Measurements from ENCODE around the gene AFM. TPM values are rescaled to one million over a fixed set of nuclear protein-coding genes. Genes with fewer than 3 reads are reported as not detected.

Gene AFM
- total and polyA plus RNA-seq, 2 donors (not counting 3 experiments of a cell fraction or from before 2014, with no cell fraction given) = not detected

GRCh38 chr4:73437558-73437956 lies 44.0 kb upstream of the AFM start:
- peaks cover 4 to 18% of the 10 kb centered on the region in 2 experiments for H3K27me3 ChIP-seq (ENCODE audit: control insufficient read depth in 2 of 2, insufficient read depth in 2 of 2, low read length in 2 of 2)
- no TSS peak for BruUV-seq (replicated peaks)
- no peaks in the 10 kb centered on the region for H3K4me1 ChIP-seq (ENCODE audit: control insufficient read depth, extremely low read depth, insufficient read depth, low read length)
- CTCF ChIA-PET = interaction anchor here (0.9 to 1.3 kb wide), 3 partner anchors 9 to 14 kb away, joined by 3 to 10 read pairs (median 6); no protein-coding TSS in a partner anchor
- FAIRE-seq = no peak
- no peaks in the 10 kb centered on the region for H3K9me3 ChIP-seq (replicated peaks; ENCODE audit: control insufficient read depth, insufficient read depth, low read length)
- DNase-seq (ENCODE audit: low read depth, low spot score) = no peak
- TF ChIP-seq EZH2 (IDR thresholded peaks at IDR 0.05; ENCODE audit: borderline replicate concordance, low read depth, low read length, severe bottlenecking) = no peak
- no peak for TF ChIP-seq FOS (IDR thresholded peaks at IDR 0.05; ENCODE audit: borderline replicate concordance, insufficient read depth, low read length)
- no peak for TF ChIP-seq JUN (IDR thresholded peaks at IDR 0.05; ENCODE audit: borderline replicate concordance, insufficient read depth, insufficient read length, low read depth)
- TF ChIP-seq POLR2A (IDR thresholded peaks at IDR 0.05; ENCODE audit: low read depth, low read length) = no peak
- TF ChIP-seq GATA2 (IDR thresholded peaks at IDR 0.05; ENCODE audit: insufficient read depth, insufficient read length, low read depth, low read length) = no peak
- no peak for TF ChIP-seq MAX (IDR thresholded peaks at IDR 0.05; ENCODE audit: insufficient read depth, insufficient read length)
- TF ChIP-seq CTCF (IDR thresholded peaks at IDR 0.05; ENCODE audit: extremely low read depth in 1 of 2, insufficient read depth in 1 of 2, low read depth in 1 of 2, low read length in 2 of 2) = no peak
- no peak for TF ChIP-seq MYC (IDR thresholded peaks at IDR 0.05; ENCODE audit: low read depth, low read length)
- TF ChIP-seq POLR2AphosphoS5 (IDR thresholded peaks at IDR 0.05; ENCODE audit: insufficient read depth, low read depth, low read length) = no peak
- H3K9me1 ChIP-seq (replicated peaks; ENCODE audit: control insufficient read depth, extremely low read depth, insufficient read depth, low read length) = no peaks in the 10 kb centered on the region
- dilution Hi-C loops (cut with MboI; ENCODE audit: extremely low pct_ligation_motif_present, low sequenced_read_pairs) (no loop called here), intact Hi-C loops (cut with micrococcal nuclease) (no loop called here)
- no peak overlapping the region for H3K4me2 ChIP-seq (ENCODE audit: insufficient read depth, low read length)
- H4K20me1 ChIP-seq (replicated peaks; ENCODE audit: control insufficient read depth, extremely low read depth, insufficient read depth, low read length) = no peaks in the 10 kb centered on the region
- no peaks in the 10 kb centered on the region for H3K36me3 ChIP-seq (ENCODE audit: control insufficient read depth in 2 of 2, extremely low read depth in 1 of 2, insufficient read depth in 2 of 2, low read length in 2 of 2)
- no peak overlapping the region for H3K9ac ChIP-seq (replicated peaks; ENCODE audit: extremely low read depth, insufficient read depth, low read length)
- POLR2A ChIA-PET = no interaction called here
- no peak overlapping the region for H3K4me3 ChIP-seq (replicated peaks in 1 of 3; ENCODE audit: insufficient read depth in 1 of 3, low read depth in 1 of 3, low read length in 3 of 3)
- no peak overlapping the region for H3K27ac ChIP-seq (ENCODE audit: insufficient read depth, low read depth, low read length)
- H2AFZ ChIP-seq (ENCODE audit: low read depth, low read length) = no peak overlapping the region
- H3K79me2 ChIP-seq (ENCODE audit: control insufficient read depth, insufficient read depth, low read length) = no peaks in the 10 kb centered on the region

Data from endothelial cell of umbilical vein (primary cell).